HepG2 (cell line): ENCODE results near the gene RIMBP2. TPM values are rescaled to one million over a fixed set of nuclear protein-coding genes. Genes with fewer than 3 reads are reported as not detected.

Experiments
- ATAC-seq: fragments of 200-7000 bp; cut with Tn5 transposase; 3 replicates; pipeline ENCODE4 v1.9.1; 2020; ENCODE audit warnings: mild to moderate bottlenecking, moderate library complexity
- BruUV-seq: library from RNA; stranded (reverse); fragments of 400-500 nt; replicated peaks from 2 replicates; lab custom pipeline; 2021; lab: Mats Ljungman, UMichigan
- CTCF ChIA-PET: fragments of 300-600 bp; formaldehyde crosslinking; extraction: SDS; loops from one replicate; lab custom pipeline; 2021; ENCODE audit warnings: low total read pairs, inconsistent platforms, low intra/inter-chr PET ratio; lab: Yijun Ruan, JAX
- POLR2A ChIA-PET: fragments of 350-600 bp; sonication (Branson Sonifier 250); formaldehyde crosslinking; loops from one replicate; lab custom pipeline; 2020; ENCODE audit warnings: antibody characterized with exemption, inconsistent platforms; lab: Yijun Ruan, JAX
- DNase-seq: peaks from one replicate; pipeline ENCODE4 v3.0.0-alpha.2; 2015; ENCODE audit warnings: low spot score
- FAIRE-seq: peaks from 3 replicates; lab custom pipeline; 2011; peaks lifted over from hg19 to GRCh38; lab: Jason Lieb, UNC
- H2AFZ ChIP-seq: one replicate; pipeline ENCODE4 v1.6.1; 2011; ENCODE audit warnings: low read length, inconsistent platforms
- H3K27ac ChIP-seq: fragments of 300-600 bp; 3 replicates; pipeline ENCODE4 v1.8.0; 2011; ENCODE audit warnings: mixed run types, mild to moderate bottlenecking, mixed read lengths, low read length, inconsistent platforms; ENCODE audit not compliant: insufficient read depth; ENCODE audit errors: extremely low read length
- H3K27me3 ChIP-seq, 2 experiments: fragments of 200-600 bp in 1 of 2; 2 replicates in 1 of 2; 3 replicates in 1 of 2; pipeline versions ENCODE4 v1.6.0 to v1.8.0; 2011; ENCODE audit warnings: low read length in 2 of 2, mild to moderate bottlenecking in 2 of 2, moderate library complexity in 2 of 2, inconsistent platforms in 1 of 2; ENCODE audit not compliant: insufficient read depth in 2 of 2, control insufficient read depth in 1 of 2
- H3K36me3 ChIP-seq, 2 experiments: fragments of 200-600 bp in 1 of 2; replicated peaks in 1 of 2; 2 replicates in 1 of 2; 3 replicates in 1 of 2; pipeline versions ENCODE4 v1.5.1 to v1.8.0; 2011; ENCODE audit warnings: low read length in 2 of 2, inconsistent platforms in 1 of 2; ENCODE audit not compliant: insufficient read depth in 2 of 2, control insufficient read depth in 1 of 2
- H3K4me1 ChIP-seq: 2 replicates; pipeline ENCODE4 v1.5.1; 2012; ENCODE audit warnings: low read length, inconsistent platforms; ENCODE audit not compliant: insufficient read depth
- H3K4me2 ChIP-seq: 2 replicates; pipeline ENCODE4 v1.6.0; 2011; ENCODE audit warnings: low read depth, low read length, inconsistent platforms
- H3K4me3 ChIP-seq, 3 experiments: fragments of 200-600 bp in 1 of 3; sonication (generic), shearing (Covaris generic) in 1 of 3; replicated peaks in 1 of 3; 2 replicates each; pipeline ENCODE4 v1.5.1; 2011 to 2016; ENCODE audit warnings: low read length in 3 of 3, inconsistent platforms in 2 of 3, low read depth in 2 of 3, mild to moderate bottlenecking in 2 of 3, control low read depth in 1 of 3, mixed read lengths in 1 of 3; ENCODE audit not compliant: insufficient read depth in 1 of 3
- H3K79me2 ChIP-seq: one replicate; pipeline ENCODE4 v1.6.1; 2011; ENCODE audit warnings: low read length, inconsistent platforms; ENCODE audit not compliant: insufficient read depth
- H3K9ac ChIP-seq: 2 replicates; pipeline ENCODE4 v1.6.0; 2011; ENCODE audit warnings: mild to moderate bottlenecking, low read depth, low read length, inconsistent platforms; ENCODE audit not compliant: insufficient read depth
- H3K9me3 ChIP-seq: 2 replicates; pipeline ENCODE4 v1.5.1; 2012; ENCODE audit warnings: mild to moderate bottlenecking, low read length
- H4K20me1 ChIP-seq: 2 replicates; pipeline ENCODE4 v1.6.0; 2011; ENCODE audit warnings: inconsistent platforms, mild to moderate bottlenecking, low read length, moderate library complexity; ENCODE audit not compliant: insufficient read depth
- KDM4B ChIP-seq: sonication (generic); formaldehyde crosslinking; IDR thresholded peaks from 2 replicates; pipeline ENCODE4 v1.4.0; 2020; ENCODE audit warnings: missing genetic modification reagents
- WGBS: methylation state at CpG from one replicate; pipeline ENCODE4 v1.1.6; 2017; ENCODE audit warnings: low lambda C conversion rate; 5-methylcytosine and 5-hydroxymethylcytosine counted together
- in situ Hi-C: cut with HindIII; loops from 2 replicates; pipeline ENCODE4 v1.10.0; 2017; ENCODE audit warnings: low pct_unique_long_range_greater_than_20kb; ENCODE audit not compliant: extremely low pct_ligation_motif_present
- intact Hi-C: fragments of 100-400 bp; cut with micrococcal nuclease; formaldehyde crosslinking; loops from one replicate; pipeline ENCODE4 v1.10.0; 2022; ENCODE audit not compliant: unreplicated experiment
- polyA plus RNA-seq, 8 experiments: library from polyadenylated mRNA; depleted of rRNA in 3 of 8; stranded (reverse) in 7 of 8; unstranded in 1 of 8; fragments of >200 nt; fragmentation: Illumina TruSeq in 4 of 8; extraction: Trizol in 4 of 8; gene quantifications; 2 replicates each; pipeline versions ENCODE4 v1.2.1 to v1.2.3, GENCODE V29; 2011 to 2016; ENCODE audit warnings: low read depth in 4 of 8, missing spikeins in 1 of 8, mixed read lengths in 1 of 8; ENCODE audit not compliant: insufficient read depth in 1 of 8
- total RNA-seq, 5 experiments: library from RNA; depleted of rRNA; stranded (reverse); fragments of >200 nt; fragmentation: Illumina TruSeq; extraction: Trizol; gene quantifications; 2 replicates each; pipeline ENCODE4 v1.2.3, GENCODE V29; 2016; ENCODE audit warnings: low read depth in 1 of 5
- TF ChIP-seq, protein P1 (sequence below): sonication (generic); formaldehyde crosslinking; IDR thresholded peaks from 2 replicates; pipeline ENCODE4 v1.8.1; 2022; ENCODE audit warnings: mild to moderate bottlenecking, missing genetic modification reagents

Gene RIMBP2
- total and polyA plus RNA-seq, 2 of the 13 experiments (the other 11 are each of a cell fraction or from before 2014, with no cell fraction given) = 0.03 TPM; not detected in 1

DNA sequence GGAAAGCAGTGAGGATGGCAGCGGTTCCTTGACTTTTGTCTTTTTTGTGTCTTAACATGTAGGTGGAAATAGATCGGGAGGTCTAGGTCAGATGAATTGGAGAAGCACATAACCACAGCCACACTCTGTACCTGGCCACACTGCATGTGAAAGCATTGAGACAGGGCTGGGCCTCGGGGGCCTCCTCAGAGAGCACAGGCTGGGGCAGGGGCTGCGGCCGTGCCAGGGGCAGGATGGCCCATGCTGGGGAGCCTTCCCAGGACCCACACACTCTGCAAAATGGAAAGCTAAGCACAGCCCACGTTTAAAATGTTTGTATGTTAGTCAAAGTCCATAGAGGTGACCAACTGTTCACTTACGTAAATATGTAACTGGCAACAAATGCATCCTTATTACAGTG lies 301.7 kb downstream of the RIMBP2 start:
- WGBS = 11% methylated on average over 5 of the region's 7 CpGs
- POLR2A ChIA-PET = no interaction called here

DNA sequence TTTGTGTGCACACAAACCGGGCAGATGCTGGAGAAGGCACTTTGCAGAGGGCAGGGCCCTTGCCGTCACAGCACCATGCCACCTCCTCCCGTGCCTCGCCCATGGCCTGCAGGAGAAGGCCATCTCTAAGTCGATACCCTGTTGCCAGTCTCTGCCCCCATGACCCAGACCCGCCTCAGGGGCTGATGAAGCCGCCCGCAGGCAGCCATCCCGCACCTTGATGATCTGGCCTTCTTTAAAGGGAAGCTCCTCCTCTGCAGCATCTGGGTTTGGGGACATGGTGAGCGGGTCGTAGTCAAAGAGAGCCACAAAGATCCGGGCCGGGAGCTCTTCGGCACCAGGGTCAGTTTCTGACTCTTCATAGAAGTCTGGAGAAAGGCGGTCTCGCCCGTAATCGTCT lies 302.2 kb downstream of the RIMBP2 start:
- peaks cover 0 to 33% of the 10 kb centered on the region in 2 experiments; a peak in 3 of 5 replicates for H3K27me3 ChIP-seq
- ChIA-PET POLR2A (no interaction called here), CTCF (no interaction called here)
- no peak overlapping the region for H3K9ac ChIP-seq
- ATAC-seq (no peak), DNase-seq (no peak), FAIRE-seq (no peak)
- no peaks in the 10 kb centered on the region for H3K79me2 ChIP-seq
- no peak overlapping the region for H2AFZ ChIP-seq
- intact Hi-C loops (no loop called here), in situ Hi-C loops (no loop called here)
- no peak overlapping the region for H3K4me2 ChIP-seq
- TF ChIP-seq, protein P1, sequence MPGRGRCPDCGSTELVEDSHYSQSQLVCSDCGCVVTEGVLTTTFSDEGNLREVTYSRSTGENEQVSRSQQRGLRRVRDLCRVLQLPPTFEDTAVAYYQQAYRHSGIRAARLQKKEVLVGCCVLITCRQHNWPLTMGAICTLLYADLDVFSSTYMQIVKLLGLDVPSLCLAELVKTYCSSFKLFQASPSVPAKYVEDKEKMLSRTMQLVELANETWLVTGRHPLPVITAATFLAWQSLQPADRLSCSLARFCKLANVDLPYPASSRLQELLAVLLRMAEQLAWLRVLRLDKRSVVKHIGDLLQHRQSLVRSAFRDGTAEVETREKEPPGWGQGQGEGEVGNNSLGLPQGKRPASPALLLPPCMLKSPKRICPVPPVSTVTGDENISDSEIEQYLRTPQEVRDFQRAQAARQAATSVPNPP (CRISPR knock-in tag) = no peak
- no TSS peak for BruUV-seq
- H3K9me3 ChIP-seq = no peaks in the 10 kb centered on the region
- no peaks in the 10 kb centered on the region for H4K20me1 ChIP-seq
- no peak overlapping the region for H3K4me3 ChIP-seq
- WGBS = 27% methylated on average over 16 of the region's 18 CpGs
- H3K4me1 ChIP-seq = no peaks in the 10 kb centered on the region
- H3K36me3 ChIP-seq = no peaks in the 10 kb centered on the region
- H3K27ac ChIP-seq = no peak overlapping the region

More for the DNA sequence above, 301.7 kb downstream of the RIMBP2 start:
- DNase-seq (no peak), ATAC-seq (no peak), FAIRE-seq (no peak)
- intact Hi-C loops = no loop called here
- no peaks in the 10 kb centered on the region for H3K36me3 ChIP-seq
- no peak overlapping the region for H3K9ac ChIP-seq
- H3K9me3 ChIP-seq = no peaks in the 10 kb centered on the region
- no peak overlapping the region for H3K27ac ChIP-seq
- H3K4me2 ChIP-seq = no peak overlapping the region
- no TSS peak for BruUV-seq
- H3K4me3 ChIP-seq = no peak overlapping the region
- CTCF ChIA-PET = no interaction called here
- TF ChIP-seq KDM4B (CRISPR knock-in tag) = no peak
- H3K27me3 ChIP-seq = peaks cover 0 to 32% of the 10 kb centered on the region in 2 experiments; a peak in 3 of 5 replicates
- H3K4me1 ChIP-seq = no peaks in the 10 kb centered on the region
- H3K79me2 ChIP-seq = no peaks in the 10 kb centered on the region
- in situ Hi-C loops = no loop called here
- no peak overlapping the region for H2AFZ ChIP-seq
- no peaks in the 10 kb centered on the region for H4K20me1 ChIP-seq
